Measurements from ENCODE around the gene ABCC2.

The ABCC2 gene

GRCh38 chr10:99841746-99842145 lies 59.3 kb downstream of the ABCC2 start:
- TF ChIP-seq CTCF (conservative IDR thresholded peaks at IDR 0.05; ENCODE audit: low read length), result no peak
- no peak for DNase-seq (ENCODE audit: low read depth)
- H3K4me3 ChIP-seq (ENCODE audit: low read length), result no peak overlapping the region

- peak; percentile 51 for DNase-seq (ENCODE audit: low read depth)
- TF ChIP-seq CTCF (conservative IDR thresholded peaks at IDR 0.05; ENCODE audit: low read length), result no peak
- H3K4me3 ChIP-seq (ENCODE audit: low read length), result no peak overlapping the region
Measured at GRCh38 chr10:99843310-99843709, 60.9 kb downstream of the ABCC2 start.

GRCh38 chr10:99844433-99844955 lies 62.1 kb downstream of the ABCC2 start:
- DNase-seq (ENCODE audit: low read depth), result no peak
- TF ChIP-seq CTCF (conservative IDR thresholded peaks at IDR 0.05; ENCODE audit: low read length), result no peak
- no peak overlapping the region for H3K4me3 ChIP-seq (ENCODE audit: low read length)

- peak; percentile 95 for DNase-seq (ENCODE audit: low read depth)
- TF ChIP-seq CTCF (conservative IDR thresholded peaks at IDR 0.05; ENCODE audit: low read length), result peak; percentile 90
- H3K4me3 ChIP-seq (ENCODE audit: low read length), result peak overlapping the region; percentile 29
Measured at GRCh38 chr10:99845837-99846382, 63.5 kb downstream of the ABCC2 start.

GRCh38 chr10:99849057-99849456 lies 66.6 kb downstream of the ABCC2 start:
- H3K4me3 ChIP-seq (ENCODE audit: low read length), result no peak overlapping the region
- no peak for TF ChIP-seq CTCF (conservative IDR thresholded peaks at IDR 0.05; ENCODE audit: low read length)
- DNase-seq (ENCODE audit: low read depth), result no peak

- DNase-seq (ENCODE audit: low read depth), result no peak
- no peak overlapping the region for H3K4me3 ChIP-seq (ENCODE audit: low read length)
Measured at GRCh38 chr10:99849536-99849935, 67.1 kb downstream of the ABCC2 start.

More at GRCh38 chr10:99849536-99849935, 67.1 kb downstream of the ABCC2 start:
- TF ChIP-seq CTCF (conservative IDR thresholded peaks at IDR 0.05; ENCODE audit: low read length), result no peak

Data from AG10803 (cell line).